Endothelial cell of umbilical vein (primary cell): ENCODE data around the gene FAM149B1. TPM values are rescaled to one million over a fixed set of nuclear protein-coding genes. Genes with fewer than 3 reads are reported as not detected.

Experiments
- BruUV-seq: library from RNA; stranded (reverse); fragments of 400-500 nt; replicated peaks from 2 replicates; lab custom pipeline; 2021; lab: Mats Ljungman, UMichigan
- CTCF ChIA-PET: fragments of 300-600, 350-600 bp; sonication (Branson Sonifier 250); formaldehyde crosslinking; loops from one replicate; lab custom pipeline; 2021; ENCODE audit warnings: antibody characterized with exemption, inconsistent platforms; lab: Charles Lee
- POLR2A ChIA-PET: fragments of 300-600, 350-600 bp; sonication (Branson Sonifier 250); formaldehyde crosslinking; loops from one replicate; lab custom pipeline; 2021; ENCODE audit warnings: antibody characterized with exemption, inconsistent platforms; lab: Charles Lee
- DNase-seq: peaks from one replicate; pipeline ENCODE4 v3.0.0-alpha.2; 2011; ENCODE audit warnings: low read depth, low spot score
- FAIRE-seq: peaks from 2 replicates; lab custom pipeline; 2011; peaks lifted over from hg19 to GRCh38; lab: Jason Lieb, UNC
- H2AFZ ChIP-seq: 2 replicates; pipeline ENCODE4 v1.6.0; 2012; ENCODE audit warnings: low read depth, low read length, control low read depth, inconsistent platforms
- H3K27ac ChIP-seq: 2 replicates; pipeline ENCODE4 v1.5.1; 2011; ENCODE audit warnings: low read depth, mild to moderate bottlenecking, control low read depth, low read length, moderate library complexity; ENCODE audit not compliant: insufficient read depth
- H3K27me3 ChIP-seq, 2 experiments: 2 replicates each; pipeline versions ENCODE4 v1.6.0 to v1.6.1; 2011; ENCODE audit warnings: low read length in 2 of 2, mixed read lengths in 1 of 2; ENCODE audit not compliant: control insufficient read depth in 2 of 2, insufficient read depth in 2 of 2
- H3K36me3 ChIP-seq, 2 experiments: 2 replicates in 1 of 2; 3 replicates in 1 of 2; pipeline ENCODE4 v1.5.1; 2011; ENCODE audit warnings: low read length in 2 of 2, mild to moderate bottlenecking in 1 of 2, moderate library complexity in 1 of 2; ENCODE audit not compliant: control insufficient read depth in 2 of 2, insufficient read depth in 2 of 2; ENCODE audit errors: extremely low read depth in 1 of 2
- H3K4me1 ChIP-seq: 3 replicates; pipeline ENCODE4 v1.5.1; 2011; ENCODE audit warnings: mild to moderate bottlenecking, low read length; ENCODE audit not compliant: control insufficient read depth, insufficient read depth; ENCODE audit errors: extremely low read depth
- H3K4me2 ChIP-seq: 2 replicates; pipeline ENCODE4 v1.6.1; 2011; ENCODE audit warnings: low read length, control low read depth, mixed read lengths; ENCODE audit not compliant: insufficient read depth
- H3K4me3 ChIP-seq, 3 experiments: fragments of 200-600 bp in 1 of 3; sonication (generic), shearing (Covaris generic) in 1 of 3; replicated peaks in 1 of 3; 2 replicates each; pipeline ENCODE4 v1.5.1; 2011 to 2016; ENCODE audit warnings: control low read depth in 3 of 3, low read length in 3 of 3, mild to moderate bottlenecking in 2 of 3, inconsistent platforms in 1 of 3, low read depth in 1 of 3, moderate library complexity in 1 of 3; ENCODE audit not compliant: insufficient read depth in 1 of 3
- H3K79me2 ChIP-seq: 2 replicates; pipeline ENCODE4 v1.6.0; 2012; ENCODE audit warnings: low read length, inconsistent platforms; ENCODE audit not compliant: control insufficient read depth, insufficient read depth
- H3K9ac ChIP-seq: replicated peaks from 2 replicates; pipeline ENCODE3; 2011; ENCODE audit warnings: low read length, control low read depth; ENCODE audit not compliant: insufficient read depth; ENCODE audit errors: extremely low read depth
- H3K9me1 ChIP-seq: replicated peaks from 3 replicates; pipeline ENCODE4 v1.6.0; 2011; ENCODE audit warnings: mild to moderate bottlenecking, low read length; ENCODE audit not compliant: control insufficient read depth, insufficient read depth; ENCODE audit errors: extremely low read depth
- H3K9me3 ChIP-seq: replicated peaks from 2 replicates; pipeline ENCODE4 v1.5.1; 2012; ENCODE audit warnings: low read length, inconsistent platforms; ENCODE audit not compliant: control insufficient read depth, insufficient read depth
- H4K20me1 ChIP-seq: replicated peaks from 2 replicates; pipeline ENCODE3; 2011; ENCODE audit warnings: mild to moderate bottlenecking, low read length; ENCODE audit not compliant: control insufficient read depth, insufficient read depth; ENCODE audit errors: extremely low read depth
- EZH2 ChIP-seq: IDR thresholded peaks from 2 replicates; pipeline ENCODE4 v1.6.1; 2012; ENCODE audit warnings: borderline replicate concordance, low read depth, mild to moderate bottlenecking, moderate library complexity, low read length, inconsistent platforms; ENCODE audit not compliant: severe bottlenecking
- FOS ChIP-seq: IDR thresholded peaks from 2 replicates; pipeline ENCODE4 v1.6.1; 2011; ENCODE audit warnings: mild to moderate bottlenecking, low read length, moderate library complexity, borderline replicate concordance; ENCODE audit not compliant: insufficient read depth
- GATA2 ChIP-seq: IDR thresholded peaks from 2 replicates; pipeline ENCODE4 v1.7.0; 2011; ENCODE audit warnings: low read depth, mild to moderate bottlenecking, moderate library complexity, mixed read lengths, low read length; ENCODE audit not compliant: insufficient read length, insufficient read depth
- JUN ChIP-seq: IDR thresholded peaks from 2 replicates; pipeline ENCODE4 v1.6.1; 2011; ENCODE audit warnings: borderline replicate concordance, low read depth; ENCODE audit not compliant: insufficient read length, insufficient read depth
- MYC ChIP-seq: IDR thresholded peaks from one replicate; pipeline ENCODE4 v1.6.1; 2011; ENCODE audit warnings: mild to moderate bottlenecking, low read depth, low read length
- POLR2A ChIP-seq: IDR thresholded peaks from 2 replicates; pipeline ENCODE4 v1.6.1; 2012; ENCODE audit warnings: low read depth, mild to moderate bottlenecking, control low read depth, low read length
- POLR2AphosphoS5 ChIP-seq: IDR thresholded peaks from 2 replicates; pipeline ENCODE4 v1.6.1; 2012; ENCODE audit warnings: low read depth, mild to moderate bottlenecking, control low read depth, low read length, moderate library complexity; ENCODE audit not compliant: insufficient read depth
- dilution Hi-C: fragments of 300-500 bp; cut with MboI; formaldehyde crosslinking; loops from one replicate; pipeline ENCODE4 v1.15.0; 2019; ENCODE audit warnings: low sequenced_read_pairs; ENCODE audit not compliant: extremely low pct_ligation_motif_present
- intact Hi-C: fragments of 100-400 bp; cut with micrococcal nuclease; formaldehyde crosslinking; loops from one replicate; pipeline ENCODE4 v1.10.0; 2022
- polyA plus RNA-seq, 4 experiments: library from polyadenylated mRNA; depleted of rRNA in 3 of 4; stranded (reverse) in 3 of 4; unstranded in 1 of 4; fragments of >200 nt; gene quantifications; 2 replicates each; pipeline versions ENCODE4 v1.2.1 to v1.2.3, GENCODE V29; 2011 to 2012; ENCODE audit warnings: missing spikeins in 1 of 4
- total RNA-seq: library from RNA; stranded (reverse); gene quantifications from 2 replicates; pipeline ENCODE4 v1.2.3, GENCODE V29; 2021
- TF ChIP-seq, protein P1 (sequence below): IDR thresholded peaks from 2 replicates; pipeline ENCODE4 v1.6.1; 2011; ENCODE audit not compliant: insufficient read depth, insufficient read length
- TF ChIP-seq, protein P2 (sequence below), 2 donors: IDR thresholded peaks; 1 replicate in 1 of 2; 2 replicates in 1 of 2; pipeline ENCODE4 v1.5.1; 2011; ENCODE audit warnings: low read length in 2 of 2, mild to moderate bottlenecking in 2 of 2, moderate library complexity in 2 of 2, control low read depth in 1 of 2, inconsistent platforms in 1 of 2, low read depth in 1 of 2; ENCODE audit not compliant: insufficient read depth in 1 of 2; ENCODE audit errors: extremely low read depth in 1 of 2

The FAM149B1 gene
- total and polyA plus RNA-seq, 2 donors (not counting 3 experiments of a cell fraction or from before 2014, with no cell fraction given): 19.5 to 26.7 TPM

DNA sequence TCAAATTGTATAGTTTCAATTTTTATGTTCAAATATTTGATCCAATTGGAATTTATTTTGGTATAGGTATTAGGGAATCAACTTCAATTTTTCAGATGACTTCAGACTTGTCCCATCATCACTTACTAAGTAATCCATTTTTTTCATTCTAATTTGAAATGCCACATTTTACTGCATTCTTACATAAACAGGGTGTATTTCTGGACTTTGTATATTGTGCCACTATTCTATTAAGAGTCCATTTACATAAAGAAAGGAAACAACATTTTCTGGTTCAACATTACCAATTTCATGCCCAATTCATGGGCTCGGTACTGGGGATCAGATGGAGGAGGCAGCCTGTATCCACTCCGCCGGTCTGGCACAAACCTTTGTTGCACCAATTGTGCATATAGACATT lies 15.9 kb upstream of the FAM149B1 start:
- H2AFZ ChIP-seq: no peak overlapping the region
- H3K9me1 ChIP-seq: no peaks in the 10 kb centered on the region
- BruUV-seq: no TSS peak
- dilution Hi-C loops (no loop called here), intact Hi-C loops (no loop called here)
- TF ChIP-seq POLR2AphosphoS5 (no peak), JUN (no peak), EZH2 (no peak), MYC (no peak), GATA2 (no peak), POLR2A (no peak), FOS (no peak)
- TF ChIP-seq, protein P1, sequence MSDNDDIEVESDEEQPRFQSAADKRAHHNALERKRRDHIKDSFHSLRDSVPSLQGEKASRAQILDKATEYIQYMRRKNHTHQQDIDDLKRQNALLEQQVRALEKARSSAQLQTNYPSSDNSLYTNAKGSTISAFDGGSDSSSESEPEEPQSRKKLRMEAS: no peak
- TF ChIP-seq, protein P2, sequence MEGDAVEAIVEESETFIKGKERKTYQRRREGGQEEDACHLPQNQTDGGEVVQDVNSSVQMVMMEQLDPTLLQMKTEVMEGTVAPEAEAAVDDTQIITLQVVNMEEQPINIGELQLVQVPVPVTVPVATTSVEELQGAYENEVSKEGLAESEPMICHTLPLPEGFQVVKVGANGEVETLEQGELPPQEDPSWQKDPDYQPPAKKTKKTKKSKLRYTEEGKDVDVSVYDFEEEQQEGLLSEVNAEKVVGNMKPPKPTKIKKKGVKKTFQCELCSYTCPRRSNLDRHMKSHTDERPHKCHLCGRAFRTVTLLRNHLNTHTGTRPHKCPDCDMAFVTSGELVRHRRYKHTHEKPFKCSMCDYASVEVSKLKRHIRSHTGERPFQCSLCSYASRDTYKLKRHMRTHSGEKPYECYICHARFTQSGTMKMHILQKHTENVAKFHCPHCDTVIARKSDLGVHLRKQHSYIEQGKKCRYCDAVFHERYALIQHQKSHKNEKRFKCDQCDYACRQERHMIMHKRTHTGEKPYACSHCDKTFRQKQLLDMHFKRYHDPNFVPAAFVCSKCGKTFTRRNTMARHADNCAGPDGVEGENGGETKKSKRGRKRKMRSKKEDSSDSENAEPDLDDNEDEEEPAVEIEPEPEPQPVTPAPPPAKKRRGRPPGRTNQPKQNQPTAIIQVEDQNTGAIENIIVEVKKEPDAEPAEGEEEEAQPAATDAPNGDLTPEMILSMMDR (IDR thresholded peaks at IDR 0.05; ENCODE audit: extremely low read depth in 1 of 2, insufficient read depth in 1 of 2, low read depth in 1 of 2, low read length in 2 of 2): no peak
- peaks cover 12 to 32% of the 10 kb centered on the region in 2 experiments for H3K36me3 ChIP-seq
- H3K4me1 ChIP-seq: no peaks in the 10 kb centered on the region
- ChIA-PET CTCF (interaction anchor here (1.3 kb wide), 1 partner anchor 9 kb away, joined by 3 read pairs; no protein-coding TSS in a partner anchor), POLR2A (no interaction called here)
- H3K4me3 ChIP-seq: no peak overlapping the region
- H3K9ac ChIP-seq: no peak overlapping the region
- no peak for DNase-seq
- FAIRE-seq: no peak
- no peak overlapping the region for H3K4me2 ChIP-seq
- no peaks in the 10 kb centered on the region for H3K27me3 ChIP-seq
- H4K20me1 ChIP-seq: no peaks in the 10 kb centered on the region
- peaks cover 8% of the 10 kb centered on the region for H3K79me2 ChIP-seq
- H3K27ac ChIP-seq: no peak overlapping the region
- no peaks in the 10 kb centered on the region for H3K9me3 ChIP-seq
